Body of pancreas (tissue), 4 donors: ENCODE data around the gene APOA4.

Experiments used
- POLR2A ChIP-seq, 3 donors: fragments of 450-650 bp; IDR thresholded peaks; one replicate each; pipeline ENCODE4 v1.6.1; 2016; ENCODE audit warnings: antibody characterized with exemption in 3 of 3, mild to moderate bottlenecking in 2 of 3
- TF ChIP-seq, protein P1 (sequence below), 7 experiments: fragments of 450-650 bp in 4 of 7; fragments of 200-600 bp in 3 of 7; sonication (generic) in 3 of 7; IDR thresholded peaks; one replicate each; pipeline ENCODE4 v1.5.1; 2016 to 2019; ENCODE audit warnings: antibody characterized with exemption in 7 of 7

DNA sequence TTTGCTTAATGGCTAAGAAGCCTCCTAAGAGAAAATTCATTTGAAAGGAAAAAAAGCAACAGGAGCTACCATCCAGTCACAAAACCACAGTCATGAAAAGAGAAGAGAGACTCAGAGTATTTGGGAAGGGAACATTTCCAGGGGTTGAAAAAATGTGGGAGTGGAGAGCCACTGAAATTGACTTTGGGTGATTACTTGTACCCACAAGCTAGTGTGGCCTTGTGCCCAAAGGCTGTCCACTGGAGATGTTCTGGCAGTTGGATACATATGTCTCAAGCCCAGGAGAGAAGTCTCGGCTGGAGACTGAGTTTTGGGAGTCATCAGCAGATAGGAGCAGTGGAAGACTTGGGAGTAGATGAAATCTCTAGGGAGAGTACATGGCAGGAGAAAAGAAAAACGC is 28.3 kb downstream of the APOA4 start:
- TF ChIP-seq, protein P1, sequence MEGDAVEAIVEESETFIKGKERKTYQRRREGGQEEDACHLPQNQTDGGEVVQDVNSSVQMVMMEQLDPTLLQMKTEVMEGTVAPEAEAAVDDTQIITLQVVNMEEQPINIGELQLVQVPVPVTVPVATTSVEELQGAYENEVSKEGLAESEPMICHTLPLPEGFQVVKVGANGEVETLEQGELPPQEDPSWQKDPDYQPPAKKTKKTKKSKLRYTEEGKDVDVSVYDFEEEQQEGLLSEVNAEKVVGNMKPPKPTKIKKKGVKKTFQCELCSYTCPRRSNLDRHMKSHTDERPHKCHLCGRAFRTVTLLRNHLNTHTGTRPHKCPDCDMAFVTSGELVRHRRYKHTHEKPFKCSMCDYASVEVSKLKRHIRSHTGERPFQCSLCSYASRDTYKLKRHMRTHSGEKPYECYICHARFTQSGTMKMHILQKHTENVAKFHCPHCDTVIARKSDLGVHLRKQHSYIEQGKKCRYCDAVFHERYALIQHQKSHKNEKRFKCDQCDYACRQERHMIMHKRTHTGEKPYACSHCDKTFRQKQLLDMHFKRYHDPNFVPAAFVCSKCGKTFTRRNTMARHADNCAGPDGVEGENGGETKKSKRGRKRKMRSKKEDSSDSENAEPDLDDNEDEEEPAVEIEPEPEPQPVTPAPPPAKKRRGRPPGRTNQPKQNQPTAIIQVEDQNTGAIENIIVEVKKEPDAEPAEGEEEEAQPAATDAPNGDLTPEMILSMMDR (IDR thresholded peaks at IDR 0.05) = no peak
- no peak for TF ChIP-seq POLR2A (IDR thresholded peaks at IDR 0.05)
